ENCODE measurements around the gene SLC4A7.
"Not testable (repeated sequence)": the region's sequence is repeated elsewhere in the genome, so short reads cannot be mapped to it uniquely, and the experiment has no call there.

SLC4A7 gene

GRCh38 chr3:27486336-27486735, 2.2 kb upstream of the SLC4A7 start:
- no peak for DNase-seq (ENCODE audit: low read depth)

DNA sequence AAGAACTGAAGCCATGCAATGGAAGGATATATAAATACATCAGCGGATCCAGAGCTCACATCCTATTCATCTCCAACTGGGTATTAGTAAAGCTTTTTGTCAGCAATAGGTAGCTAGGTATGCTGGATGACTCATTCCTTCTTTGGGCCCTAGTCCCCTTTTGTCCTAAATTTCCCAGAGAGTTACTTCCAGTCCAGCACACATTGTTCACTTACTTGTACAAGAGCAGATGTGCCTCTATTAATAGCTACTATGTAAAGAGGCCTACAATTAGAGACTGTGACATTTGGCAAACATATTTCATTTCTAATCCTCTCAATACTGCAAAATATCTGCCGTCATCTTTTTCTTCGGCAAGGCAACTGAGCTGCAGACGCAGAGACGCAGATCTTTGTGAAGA, 1.7 kb upstream of the SLC4A7 start:
- DNase-seq (ENCODE audit: low read depth) = no peak

DNA sequence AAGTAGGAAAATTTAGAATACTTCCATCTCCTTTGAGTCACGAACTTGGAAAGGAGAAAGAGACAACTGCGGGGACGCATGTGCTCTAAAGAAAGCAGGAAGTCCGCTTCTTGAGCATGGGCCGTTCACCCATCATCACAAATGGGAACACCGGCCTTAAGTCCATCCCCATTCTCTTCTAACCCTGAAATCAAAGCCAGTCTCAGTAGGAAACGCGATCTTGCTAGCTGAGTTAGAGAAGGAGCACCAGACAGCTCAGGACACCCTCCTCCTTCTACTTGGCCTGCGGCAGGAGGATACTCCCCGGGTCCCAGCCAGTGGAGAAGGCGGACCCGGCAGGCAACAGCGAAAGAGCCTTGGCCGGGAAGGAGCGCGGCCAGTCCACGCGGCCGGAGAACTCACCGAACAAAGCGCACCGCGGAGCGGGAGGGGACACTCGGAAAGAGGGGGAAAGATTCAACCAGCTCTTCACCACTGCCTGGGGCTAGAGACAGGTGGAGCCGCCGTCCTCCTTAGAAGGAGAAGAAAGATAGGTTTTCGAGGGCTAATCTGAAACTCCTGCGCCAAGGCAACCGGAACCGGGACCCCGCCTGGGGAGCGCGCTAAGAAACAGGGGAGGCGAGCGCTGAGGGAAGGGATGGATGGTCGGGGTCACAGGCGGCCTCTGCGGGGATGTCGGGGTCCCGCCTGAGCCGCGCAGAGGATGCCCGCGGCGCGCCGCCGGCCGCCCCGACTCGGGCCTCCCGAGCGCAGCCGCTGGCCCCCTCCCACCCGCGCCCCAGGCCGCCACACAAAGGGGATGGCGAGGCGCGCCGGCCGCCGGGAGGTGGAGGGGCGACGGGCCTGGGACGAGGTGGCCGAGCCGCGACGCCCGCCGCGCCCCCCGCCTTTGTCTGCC, 818 bp downstream of the SLC4A7 start:
- DNase-seq (ENCODE audit: low read depth) = peak; percentile 87

DNA sequence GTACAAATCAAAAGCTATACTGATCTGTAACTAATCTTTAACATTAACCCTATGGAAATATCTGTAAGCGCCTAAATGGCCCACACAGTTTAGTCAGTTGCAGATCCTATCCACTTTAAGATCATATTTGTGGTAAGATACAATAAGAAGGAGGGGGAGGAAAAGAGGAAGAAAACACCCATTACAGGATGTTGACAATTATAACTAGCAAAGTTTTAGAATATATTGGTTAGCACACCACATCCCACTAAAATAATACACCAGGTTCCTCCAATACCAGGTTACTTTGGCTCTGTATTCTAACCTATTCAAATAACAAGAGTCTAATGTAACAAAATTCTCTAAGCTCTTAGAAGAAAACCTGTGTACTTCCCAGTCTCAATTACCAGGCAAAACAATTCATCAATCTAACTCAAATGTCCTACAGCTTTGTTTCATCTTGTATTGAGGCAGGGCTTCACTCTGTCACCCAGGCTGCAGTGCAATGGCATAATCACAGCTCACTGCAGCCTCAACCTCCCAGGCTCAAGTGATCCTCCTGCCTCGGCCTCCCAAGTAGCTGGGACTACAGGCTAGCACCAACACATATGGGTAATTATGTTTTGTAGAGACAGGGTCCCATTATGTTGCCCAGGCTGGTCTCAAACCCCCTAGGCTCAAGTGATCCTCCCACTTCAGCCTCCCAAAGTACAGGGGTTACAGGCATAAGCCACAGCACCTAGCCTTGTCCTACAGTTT, 4.2 kb downstream of the SLC4A7 start:
- DNase-seq (ENCODE audit: low read depth) = no peak

DNA sequence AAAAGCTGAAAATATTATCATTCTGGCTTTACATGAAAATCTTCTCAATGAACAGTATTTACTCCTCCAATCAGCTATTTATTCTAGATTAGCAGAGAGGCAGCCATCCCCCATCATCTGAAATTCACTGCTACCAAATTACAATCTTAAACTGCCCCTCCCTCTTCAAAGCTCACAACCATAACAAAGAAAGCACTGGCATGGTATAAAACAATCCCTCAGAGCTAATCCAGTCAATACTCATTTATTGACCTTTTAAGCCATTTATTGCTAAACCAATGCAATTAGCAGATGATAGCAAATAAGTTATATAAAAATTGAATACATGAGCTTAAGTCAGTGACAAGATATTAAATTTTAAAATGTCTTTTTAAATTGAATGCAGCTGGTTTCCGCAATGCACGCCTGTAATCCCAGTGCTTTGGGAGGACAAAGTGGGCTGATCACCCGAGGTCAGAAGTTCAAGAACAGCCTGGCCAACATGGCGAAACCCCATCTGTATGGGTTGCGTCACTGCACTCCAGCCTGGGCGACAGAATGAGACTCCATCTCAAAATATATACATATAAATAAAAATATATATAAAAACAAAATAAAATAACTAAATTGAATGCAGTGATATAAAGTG, 12.1 kb downstream of the SLC4A7 start:
- DNase-seq (ENCODE audit: low read depth) = peak; percentile 73

DNA sequence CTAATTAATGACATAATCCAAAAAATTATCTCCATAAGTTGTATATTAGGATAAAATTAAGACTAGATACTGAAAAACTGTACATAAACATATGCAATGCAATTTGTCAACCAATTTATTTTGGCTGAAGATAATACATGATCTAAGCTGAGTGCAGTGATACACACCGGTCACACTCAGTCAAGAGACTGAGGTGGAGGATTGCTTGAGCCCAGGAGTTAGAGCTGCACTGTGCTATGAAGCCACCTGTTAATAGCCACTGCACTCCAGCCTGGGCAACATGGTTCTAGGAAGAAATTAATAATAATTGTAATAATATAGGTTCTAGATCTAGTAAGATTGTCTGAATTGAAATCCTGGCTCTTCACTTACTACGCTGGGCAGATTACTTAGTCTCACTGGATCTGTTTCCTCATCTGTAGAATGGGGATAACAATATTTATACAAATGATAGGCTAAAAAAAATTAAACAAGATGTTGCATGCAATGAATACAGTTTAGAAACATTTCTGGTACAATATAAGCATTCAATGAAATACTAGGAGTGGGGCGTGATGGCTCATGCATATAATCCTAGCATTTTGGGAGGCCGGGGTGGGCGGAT, 15.8 kb downstream of the SLC4A7 start:
- no peak for DNase-seq (ENCODE audit: low read depth)

DNA sequence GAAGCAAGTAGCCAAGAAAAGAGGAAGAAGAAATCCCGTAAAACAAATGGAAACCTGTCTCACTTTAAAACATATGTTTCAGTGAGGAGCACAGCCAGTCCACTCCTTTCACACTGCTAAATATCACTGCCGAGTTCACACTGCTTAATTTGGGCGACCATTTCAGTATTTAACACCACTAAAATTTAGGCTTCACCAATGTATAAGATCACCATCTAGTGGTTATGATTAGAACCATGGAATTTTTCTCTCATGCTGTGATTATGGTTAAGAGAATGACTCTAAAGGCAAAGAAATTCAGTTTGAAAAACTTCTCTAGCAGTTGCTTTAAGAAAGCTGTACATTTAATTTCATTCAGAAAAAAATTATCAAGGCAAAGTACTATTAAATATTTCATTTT, 16.6 kb downstream of the SLC4A7 start:
- DNase-seq (ENCODE audit: low read depth) = peak; percentile 42

GRCh38 chr3:27464646-27465045, 19.5 kb downstream of the SLC4A7 start:
- DNase-seq (ENCODE audit: low read depth) = no peak

- DNase-seq (ENCODE audit: low read depth) = no peak
Observed at GRCh38 chr3:27462228-27462627, 22.0 kb downstream of the SLC4A7 start.

DNA sequence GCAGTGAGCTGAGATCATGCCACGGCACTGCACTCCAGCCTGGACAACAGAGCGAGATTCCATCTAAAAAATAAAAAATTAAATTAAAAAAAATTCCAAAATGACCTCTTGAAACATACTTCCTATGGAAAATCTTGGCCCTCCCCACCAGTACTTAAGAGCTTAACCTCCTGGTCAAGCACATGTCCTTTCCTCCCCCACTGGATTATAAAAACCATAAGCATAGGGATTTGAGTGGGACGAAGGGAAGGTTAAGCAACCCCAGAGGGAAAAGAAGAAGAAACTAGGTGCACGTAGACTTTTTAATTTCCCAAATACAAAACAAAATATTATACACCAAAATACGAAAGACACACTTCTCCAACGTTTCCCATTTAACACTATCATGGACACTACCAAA, 25.3 kb downstream of the SLC4A7 start:
- no peak for DNase-seq (ENCODE audit: low read depth)

DNA sequence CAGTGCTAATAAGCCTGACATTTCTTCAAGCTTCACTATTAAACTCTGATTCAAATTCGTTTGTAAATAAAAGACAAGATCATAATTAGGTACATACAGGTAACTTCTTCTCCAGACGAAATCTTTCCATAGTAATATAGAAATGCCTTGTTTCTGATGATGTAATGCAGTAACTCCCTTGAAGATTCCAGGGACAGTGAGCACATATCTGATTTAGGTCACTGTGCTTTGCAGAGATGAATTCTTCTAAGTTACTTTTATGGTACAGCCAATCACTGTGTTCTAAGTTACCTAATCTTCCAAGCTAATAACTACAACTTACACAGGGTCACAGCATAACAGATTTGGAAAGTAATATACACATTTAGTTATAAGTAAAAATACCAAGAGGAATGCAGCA, 27.6 kb downstream of the SLC4A7 start:
- DNase-seq (ENCODE audit: low read depth) = no peak

GRCh38 chr3:27454914-27455313, 29.3 kb downstream of the SLC4A7 start:
- peak; percentile 35 for DNase-seq (ENCODE audit: low read depth)

DNA sequence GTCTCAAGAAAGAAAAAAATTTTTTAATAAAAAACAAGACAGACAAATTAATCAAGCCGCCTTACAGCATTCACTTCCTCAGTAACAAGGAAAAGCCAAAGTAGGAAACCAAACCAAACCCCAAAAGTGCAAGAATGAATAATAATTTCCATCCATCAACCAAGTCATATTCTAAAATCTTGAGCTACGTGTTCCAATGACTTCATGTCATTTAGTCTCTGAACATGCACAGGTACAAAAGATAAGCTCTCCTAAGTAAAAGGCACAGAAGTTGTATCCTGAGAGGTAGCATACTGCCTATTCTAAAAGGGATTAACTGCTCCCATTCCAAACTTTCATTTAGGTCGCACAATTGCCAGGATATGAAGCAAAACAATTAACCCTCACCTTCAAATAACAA, 29.7 kb downstream of the SLC4A7 start:
- DNase-seq (ENCODE audit: low read depth) = no peak

DNA sequence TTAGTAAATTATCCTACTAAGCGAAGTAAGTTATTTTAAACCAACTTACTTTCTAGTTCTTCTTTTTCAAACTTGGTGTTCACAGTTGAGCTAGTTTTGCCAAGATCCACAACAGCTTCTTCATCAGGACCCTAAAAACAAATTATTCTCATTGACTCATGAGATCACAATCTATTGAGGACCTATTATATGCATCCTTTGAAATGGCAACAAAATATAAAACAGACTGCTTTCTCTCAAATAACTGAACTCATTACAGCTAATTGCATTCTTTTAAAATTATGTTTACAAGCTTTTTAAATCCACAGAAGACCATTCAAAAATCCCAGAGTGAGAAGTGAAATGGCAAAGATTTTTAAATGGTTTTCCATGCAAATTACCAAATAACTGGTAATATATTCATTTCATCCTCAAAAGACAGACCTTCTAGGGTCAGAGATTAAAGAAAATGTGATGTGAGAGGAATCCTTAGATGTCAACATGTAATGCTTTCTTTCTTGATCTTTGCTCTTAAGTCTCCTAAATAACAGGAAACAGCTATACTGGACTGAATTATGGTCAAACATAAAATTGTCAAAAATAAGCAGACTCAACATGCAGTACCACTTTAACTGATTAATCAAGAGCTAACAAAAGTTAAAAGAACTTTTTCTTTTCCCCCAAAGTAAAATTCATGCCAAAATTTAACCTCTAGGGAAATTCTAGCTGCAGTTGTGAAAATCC, 31.7 kb downstream of the SLC4A7 start:
- no peak for DNase-seq (ENCODE audit: low read depth)

GRCh38 chr3:27451842-27452241, 32.3 kb downstream of the SLC4A7 start:
- no peak for DNase-seq (ENCODE audit: low read depth)

DNA sequence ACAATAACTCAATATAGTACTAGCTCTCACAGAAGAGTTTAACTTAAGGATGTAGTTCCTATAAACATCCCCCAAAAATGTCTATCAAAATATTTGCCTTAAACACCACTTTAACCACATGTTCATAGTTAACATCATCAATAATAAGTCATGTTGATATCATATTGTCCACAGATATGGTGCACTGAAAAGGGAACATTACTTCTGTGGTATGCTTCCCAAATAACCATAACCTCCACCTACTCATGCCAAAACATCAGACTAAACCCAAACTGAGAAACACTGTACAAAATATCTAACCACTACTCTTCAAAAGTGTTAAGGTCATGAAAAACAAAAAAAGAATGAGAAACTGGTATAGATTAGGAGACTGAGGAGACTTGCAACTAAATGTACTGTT, 32.9 kb downstream of the SLC4A7 start:
- DNase-seq (ENCODE audit: low read depth) = no peak

- no peak for DNase-seq (ENCODE audit: low read depth)
Observed at GRCh38 chr3:27449530-27450150, 34.5 kb downstream of the SLC4A7 start.

GRCh38 chr3:27442995-27443394, 41.2 kb downstream of the SLC4A7 start:
- DNase-seq (ENCODE audit: low read depth) = not testable (repeated sequence)

- not testable (repeated sequence) for DNase-seq (ENCODE audit: low read depth)
Observed at GRCh38 chr3:27438352-27438751, 45.8 kb downstream of the SLC4A7 start.

- peak; percentile 92 for DNase-seq (ENCODE audit: low read depth)
Observed at GRCh38 chr3:27431116-27431515, 53.1 kb downstream of the SLC4A7 start.

- DNase-seq (ENCODE audit: low read depth) = no peak
Observed at GRCh38 chr3:27429909-27430308, 54.3 kb downstream of the SLC4A7 start.

Measured in fibroblast of gingiva (primary cell).